Measurements from ENCODE around the gene ELF2.

The ELF2 gene

DNA sequence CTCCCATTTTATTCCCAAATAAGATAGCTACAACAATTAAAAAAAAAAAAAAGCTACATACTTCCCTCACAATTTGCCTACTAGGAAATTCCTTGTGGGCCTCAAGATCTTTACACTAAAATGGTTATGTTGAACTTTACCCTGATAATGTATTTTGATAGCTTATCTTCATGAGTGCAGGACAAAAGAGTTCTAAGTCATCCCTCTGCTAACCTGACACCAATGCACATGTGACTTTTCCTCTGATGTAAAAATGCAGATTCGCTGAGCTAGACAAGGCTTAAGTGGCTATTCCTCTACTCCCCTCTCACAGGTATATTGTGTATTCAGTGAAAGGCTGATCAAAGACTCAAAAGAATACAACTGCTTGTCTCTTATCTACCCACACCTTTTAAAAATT, 22.5 kb downstream of the ELF2 start:
- no peak for DNase-seq
- Histone ChIP-seq H3K9me3 (no peaks in the 10 kb centered on the region), H3K4me3 (no peak overlapping the region), H3K36me3 (no peaks in the 10 kb centered on the region), H3K27me3 (no peaks in the 10 kb centered on the region), H3K4me1 (peaks cover 0 to 62% (median 15%) of the 10 kb centered on the region in 4 donors), H3K27ac (no peak overlapping the region)
- intact Hi-C loops (cut with DNase I; ENCODE audit: low total_unique reads): no loop called here
- TF ChIP-seq, protein P1, sequence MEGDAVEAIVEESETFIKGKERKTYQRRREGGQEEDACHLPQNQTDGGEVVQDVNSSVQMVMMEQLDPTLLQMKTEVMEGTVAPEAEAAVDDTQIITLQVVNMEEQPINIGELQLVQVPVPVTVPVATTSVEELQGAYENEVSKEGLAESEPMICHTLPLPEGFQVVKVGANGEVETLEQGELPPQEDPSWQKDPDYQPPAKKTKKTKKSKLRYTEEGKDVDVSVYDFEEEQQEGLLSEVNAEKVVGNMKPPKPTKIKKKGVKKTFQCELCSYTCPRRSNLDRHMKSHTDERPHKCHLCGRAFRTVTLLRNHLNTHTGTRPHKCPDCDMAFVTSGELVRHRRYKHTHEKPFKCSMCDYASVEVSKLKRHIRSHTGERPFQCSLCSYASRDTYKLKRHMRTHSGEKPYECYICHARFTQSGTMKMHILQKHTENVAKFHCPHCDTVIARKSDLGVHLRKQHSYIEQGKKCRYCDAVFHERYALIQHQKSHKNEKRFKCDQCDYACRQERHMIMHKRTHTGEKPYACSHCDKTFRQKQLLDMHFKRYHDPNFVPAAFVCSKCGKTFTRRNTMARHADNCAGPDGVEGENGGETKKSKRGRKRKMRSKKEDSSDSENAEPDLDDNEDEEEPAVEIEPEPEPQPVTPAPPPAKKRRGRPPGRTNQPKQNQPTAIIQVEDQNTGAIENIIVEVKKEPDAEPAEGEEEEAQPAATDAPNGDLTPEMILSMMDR (IDR thresholded peaks at IDR 0.05): no peak

GRCh38 chr4:139154134-139154421, 22.9 kb downstream of the ELF2 start:
- intact Hi-C loops (cut with DNase I; ENCODE audit: low total_unique reads): no loop called here
- TF ChIP-seq, protein P1 (IDR thresholded peaks at IDR 0.05): no peak
- no peaks in the 10 kb centered on the region for H3K36me3 ChIP-seq
- no peak overlapping the region for H3K4me3 ChIP-seq
- peaks cover 0 to 60% (median 15%) of the 10 kb centered on the region in 4 donors for H3K4me1 ChIP-seq
- no peak for DNase-seq
- H3K9me3 ChIP-seq: no peaks in the 10 kb centered on the region
- no peak overlapping the region for H3K27ac ChIP-seq
- no peaks in the 10 kb centered on the region for H3K27me3 ChIP-seq

DNA sequence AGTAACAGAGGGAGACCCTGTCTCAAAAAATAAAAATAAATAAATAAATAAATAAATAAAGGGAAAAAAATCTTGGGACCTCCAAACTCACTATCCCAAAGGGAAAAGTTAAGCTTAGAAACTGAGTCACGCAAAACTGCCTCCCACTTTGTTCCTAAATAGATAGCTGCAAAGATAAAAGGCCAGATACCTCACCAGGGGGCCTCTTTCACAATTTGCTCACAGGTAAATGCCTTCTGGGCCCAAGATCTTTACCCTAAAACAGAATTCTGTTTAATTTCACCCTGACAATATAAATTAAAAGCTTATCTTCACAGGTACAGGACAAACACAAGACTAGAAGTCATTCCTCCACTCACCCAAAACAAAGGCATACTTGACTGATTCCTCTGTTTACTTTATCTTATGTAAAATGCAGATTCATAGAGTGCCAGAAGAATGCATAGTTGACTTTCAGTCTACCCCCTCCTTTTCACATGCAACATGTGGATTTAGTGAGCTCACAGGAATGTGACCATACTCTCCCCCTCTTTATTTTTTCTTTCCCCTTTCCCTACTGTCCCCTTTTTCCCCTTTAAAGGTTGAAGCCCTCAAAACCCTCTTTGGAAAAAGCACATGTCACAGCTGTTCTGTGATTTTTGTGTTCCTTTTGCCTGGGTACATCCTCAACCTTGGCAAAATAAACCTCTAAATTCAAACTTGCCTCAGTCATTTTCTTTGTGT, 23.4 kb downstream of the ELF2 start:
- Histone ChIP-seq H3K4me1 (peaks cover 0 to 60% (median 15%) of the 10 kb centered on the region in 4 donors), H3K27ac (no peak overlapping the region), H3K9me3 (no peaks in the 10 kb centered on the region), H3K27me3 (no peaks in the 10 kb centered on the region), H3K4me3 (no peak overlapping the region), H3K36me3 (no peaks in the 10 kb centered on the region)
- no peak for DNase-seq
- TF ChIP-seq, protein P1 (IDR thresholded peaks at IDR 0.05): no peak
- intact Hi-C loops (cut with DNase I; ENCODE audit: low total_unique reads): no loop called here

DNA sequence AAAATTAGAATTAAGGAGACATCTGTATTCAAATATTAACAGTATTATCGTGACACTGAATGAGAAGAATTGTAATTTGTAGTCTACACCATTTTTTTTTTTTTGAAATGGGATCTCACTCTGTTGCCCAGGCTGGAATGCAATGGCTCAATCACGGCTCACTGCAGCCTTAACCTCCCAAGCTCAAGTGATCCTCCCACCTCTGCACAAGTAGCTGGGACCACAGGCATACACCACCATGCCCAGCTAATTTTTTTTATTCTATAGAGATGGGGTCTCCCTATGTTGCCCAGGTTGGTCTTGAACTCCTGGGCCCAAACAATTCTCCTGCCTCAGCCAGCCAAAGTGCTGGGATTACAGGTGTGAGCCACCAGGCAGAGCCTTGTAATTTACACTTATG, 24.8 kb downstream of the ELF2 start:
- TF ChIP-seq, protein P1 (IDR thresholded peaks at IDR 0.05): no peak
- H3K9me3 ChIP-seq: no peaks in the 10 kb centered on the region
- no peaks in the 10 kb centered on the region for H3K36me3 ChIP-seq
- DNase-seq: no peak
- intact Hi-C loops (cut with DNase I; ENCODE audit: low total_unique reads): no loop called here
- no peaks in the 10 kb centered on the region for H3K27me3 ChIP-seq
- H3K4me3 ChIP-seq: no peak overlapping the region
- peaks cover 0 to 57% (median 12%) of the 10 kb centered on the region in 4 donors for H3K4me1 ChIP-seq
- H3K27ac ChIP-seq: no peak overlapping the region

- TF ChIP-seq, protein P1 (IDR thresholded peaks at IDR 0.05): no peak
- Histone ChIP-seq H3K4me1 (peaks cover 0 to 57% (median 25%) of the 10 kb centered on the region in 4 donors), H3K27ac (no peak overlapping the region), H3K4me3 (no peak overlapping the region), H3K27me3 (no peaks in the 10 kb centered on the region), H3K36me3 (no peaks in the 10 kb centered on the region), H3K9me3 (no peaks in the 10 kb centered on the region)
- intact Hi-C loops (cut with DNase I; ENCODE audit: low total_unique reads): no loop called here
- DNase-seq: no peak
Measured at GRCh38 chr4:139146926-139147629, 29.9 kb downstream of the ELF2 start.

Measured in tibial artery (tissue), 4 donors.